HepG2 (cell line): ENCODE measurements around the gene LUC7L2.

Experiments used
- DDIT3 ChIP-seq: sonication (generic); formaldehyde crosslinking; IDR thresholded peaks from 2 replicates; pipeline ENCODE4 v1.4.0; 2020; ENCODE audit warnings: mild to moderate bottlenecking, missing genetic modification reagents
- HDAC6 ChIP-seq: fragments of 200-600 bp; sonication (generic); IDR thresholded peaks from 2 replicates; pipeline ENCODE4 v1.7.0; 2017; ENCODE audit warnings: mild to moderate bottlenecking, antibody characterized with exemption, low read length, low read depth
- RBAK ChIP-seq: sonication (generic); formaldehyde crosslinking; IDR thresholded peaks from 2 replicates; pipeline ENCODE4 v1.5.1; 2020; ENCODE audit warnings: mild to moderate bottlenecking, missing genetic modification reagents
- RXRA ChIP-seq: sonication (generic); formaldehyde crosslinking; IDR thresholded peaks from 2 replicates; pipeline ENCODE4 v1.5.1; 2020; ENCODE audit warnings: missing genetic modification reagents
- TCF7L2 ChIP-seq: IDR thresholded peaks from 2 replicates; pipeline ENCODE4 v1.6.1; 2011; ENCODE audit warnings: mild to moderate bottlenecking, low read depth, low read length, moderate library complexity
- TF ChIP-seq, protein P1 (sequence below): sonication (generic); formaldehyde crosslinking; IDR thresholded peaks from 2 replicates; pipeline ENCODE4 v1.5.0; 2020; ENCODE audit warnings: mild to moderate bottlenecking, missing genetic modification reagents, moderate library complexity

DNA sequence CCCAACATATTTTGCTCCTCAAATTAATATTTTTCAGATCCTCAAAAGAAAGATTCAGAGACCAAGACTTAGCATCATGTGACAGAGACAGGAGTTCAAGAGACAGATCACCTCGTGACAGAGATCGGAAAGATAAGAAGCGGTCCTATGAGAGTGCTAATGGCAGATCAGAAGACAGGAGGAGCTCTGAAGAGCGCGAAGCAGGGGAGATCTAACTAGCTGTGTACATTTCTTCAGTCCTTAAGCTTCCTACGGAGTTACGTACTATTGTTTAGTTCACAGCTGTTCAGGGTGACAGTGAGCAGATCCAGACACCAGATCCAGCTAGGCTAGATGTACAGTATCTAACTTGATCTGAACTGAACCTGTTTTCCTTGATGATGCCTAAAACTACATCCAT lies 62.4 kb downstream of the LUC7L2 start:
- no peak for TF ChIP-seq HDAC6
- no peak for TF ChIP-seq RBAK (CRISPR knock-in tag)
- TF ChIP-seq TCF7L2: no peak
- TF ChIP-seq, protein P1, sequence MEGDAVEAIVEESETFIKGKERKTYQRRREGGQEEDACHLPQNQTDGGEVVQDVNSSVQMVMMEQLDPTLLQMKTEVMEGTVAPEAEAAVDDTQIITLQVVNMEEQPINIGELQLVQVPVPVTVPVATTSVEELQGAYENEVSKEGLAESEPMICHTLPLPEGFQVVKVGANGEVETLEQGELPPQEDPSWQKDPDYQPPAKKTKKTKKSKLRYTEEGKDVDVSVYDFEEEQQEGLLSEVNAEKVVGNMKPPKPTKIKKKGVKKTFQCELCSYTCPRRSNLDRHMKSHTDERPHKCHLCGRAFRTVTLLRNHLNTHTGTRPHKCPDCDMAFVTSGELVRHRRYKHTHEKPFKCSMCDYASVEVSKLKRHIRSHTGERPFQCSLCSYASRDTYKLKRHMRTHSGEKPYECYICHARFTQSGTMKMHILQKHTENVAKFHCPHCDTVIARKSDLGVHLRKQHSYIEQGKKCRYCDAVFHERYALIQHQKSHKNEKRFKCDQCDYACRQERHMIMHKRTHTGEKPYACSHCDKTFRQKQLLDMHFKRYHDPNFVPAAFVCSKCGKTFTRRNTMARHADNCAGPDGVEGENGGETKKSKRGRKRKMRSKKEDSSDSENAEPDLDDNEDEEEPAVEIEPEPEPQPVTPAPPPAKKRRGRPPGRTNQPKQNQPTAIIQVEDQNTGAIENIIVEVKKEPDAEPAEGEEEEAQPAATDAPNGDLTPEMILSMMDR: no peak
- TF ChIP-seq RXRA (CRISPR knock-in tag): no peak
- TF ChIP-seq DDIT3 (CRISPR knock-in tag): no peak
